ENCODE measurements around the gene FOLR1. TPM values are rescaled to one million over a fixed set of nuclear protein-coding genes. Genes with fewer than 3 reads are reported as not detected.

Gene FOLR1
- total and polyA plus RNA-seq, 9 of the 15 experiments (the other 6 are each of a cell fraction or from before 2014, with no cell fraction given) = 0.22 to 2.3 (median 1.0) TPM

DNA sequence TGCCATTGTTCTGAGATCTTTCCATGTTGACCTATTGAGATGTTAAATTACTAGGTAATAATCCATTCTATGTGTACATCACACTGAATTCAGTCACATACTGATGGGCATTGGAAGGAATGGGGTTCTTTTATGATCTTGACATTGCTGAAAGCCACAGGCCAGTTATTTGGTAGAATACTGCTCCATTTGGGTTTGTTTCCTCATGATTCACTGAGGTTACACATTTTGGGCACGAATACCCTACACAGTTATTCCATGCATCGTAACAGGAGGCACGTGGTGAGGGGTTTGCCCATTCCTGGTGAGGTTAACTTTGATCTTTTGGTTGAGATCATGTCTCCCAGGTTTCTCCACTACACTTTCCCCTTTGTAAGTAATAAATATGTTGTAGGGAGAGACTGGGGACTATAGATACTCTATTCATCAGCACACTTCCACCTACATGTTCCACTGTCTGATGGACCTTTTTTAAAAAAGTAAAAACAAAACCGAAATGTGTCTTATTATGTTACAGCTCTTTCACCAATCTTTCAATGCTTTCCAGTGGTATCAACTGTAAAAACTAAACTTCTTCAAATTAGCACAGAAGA lies 12.0 kb upstream of the FOLR1 start:
- 5% methylated on average over 4 of the region's 4 CpGs for WGBS (ENCODE audit: insufficient coverage, low coverage, missing lambda C conversion rate)
- peaks cover 0 to 3% of the 10 kb centered on the region in 2 experiments; a peak in 1 of 5 replicates for H3K4me1 ChIP-seq (replicated peaks in 1 of 2; ENCODE audit: control insufficient read depth in 2 of 2, insufficient read depth in 2 of 2, low read length in 2 of 2)
- no peaks in the 10 kb centered on the region for H3K9me3 ChIP-seq (replicated peaks; ENCODE audit: control insufficient read depth, insufficient read depth, low read depth, low read length)
- in situ Hi-C loops (cut with MboI) (loop anchor here (10.0 kb wide), 1 partner anchor 155 kb away; no protein-coding TSS in a partner anchor), intact Hi-C loops (cut with micrococcal nuclease) (loop anchor here (5.0 kb wide), 2 partner anchors 57 to 252 kb away; partner anchors contain the start of gene CLPB)
- DNase-seq (ENCODE audit: extremely low read depth in 1 of 4, low spot score in 3 of 4) (no peak), ATAC-seq (no peak), FAIRE-seq (no peak)
- ChIA-PET CTCF (ENCODE audit: low intra/inter-chr PET ratio) (no interaction called here), POLR2A (interaction anchor here (1.0 kb wide), 1 partner anchor 188 kb away, joined by 3 read pairs; no protein-coding TSS in a partner anchor)
- H3K27ac ChIP-seq (ENCODE audit: extremely low read depth, low read depth, low read length) = no peak overlapping the region
- H3K9ac ChIP-seq (ENCODE audit: insufficient read depth in 1 of 2, low read depth in 2 of 2, low read length in 2 of 2) = no peak overlapping the region
- no peaks in the 10 kb centered on the region for H4K20me1 ChIP-seq (replicated peaks; ENCODE audit: control insufficient read depth, insufficient read depth, low read length)
- no peaks in the 10 kb centered on the region for H3K9me1 ChIP-seq (ENCODE audit: control insufficient read depth, insufficient read depth, low read length)
- H3K79me2 ChIP-seq (ENCODE audit: control insufficient read depth, insufficient read depth, low read length) = no peaks in the 10 kb centered on the region
- TF ChIP-seq ZNF274 (IDR thresholded peaks at IDR 0.05; ENCODE audit: borderline replicate concordance, low read depth, low read length) = no peak
- no peak for TF ChIP-seq RNF2 (IDR thresholded peaks at IDR 0.05)
- no peak for TF ChIP-seq ESRRB (CRISPR knock-in tag; IDR thresholded peaks at IDR 0.05; ENCODE audit: borderline replicate concordance)
- TF ChIP-seq ETV6 (IDR thresholded peaks at IDR 0.05; ENCODE audit: borderline replicate concordance in 1 of 2, low read depth in 2 of 2, low read length in 1 of 2) = no peak
- TF ChIP-seq ETV6 (CRISPR knock-in tag; IDR thresholded peaks at IDR 0.05; ENCODE audit: borderline replicate concordance) = no peak
- TF ChIP-seq ZNF41 (CRISPR knock-in tag; conservative IDR thresholded peaks at IDR 0.05) = no peak
- TF ChIP-seq ZNF133 (CRISPR knock-in tag; IDR thresholded peaks at IDR 0.05) = no peak
- TF ChIP-seq HOXB6 (CRISPR knock-in tag; IDR thresholded peaks at IDR 0.05; ENCODE audit: borderline replicate concordance) = no peak
- no peak for TF ChIP-seq SMARCB1 (IDR thresholded peaks at IDR 0.05; ENCODE audit: insufficient read length, low read depth)
- TF ChIP-seq SIX5 (IDR thresholded peaks at IDR 0.05; ENCODE audit: borderline replicate concordance in 1 of 2, insufficient read depth in 1 of 2, low read depth in 1 of 2, low read length in 2 of 2) = no peak
- TF ChIP-seq TCF7L2 (IDR thresholded peaks at IDR 0.05; ENCODE audit: low read depth, low read length) = no peak
- TF ChIP-seq DNMT1 (IDR thresholded peaks at IDR 0.05) = no peak
- TF ChIP-seq KLF13 (tag; IDR thresholded peaks at IDR 0.05; ENCODE audit: borderline replicate concordance, low read depth) = no peak
- TF ChIP-seq PURB (CRISPR knock-in tag; IDR thresholded peaks at IDR 0.05; ENCODE audit: low read depth) = no peak
- no peak for TF ChIP-seq ETV1 (tag; conservative IDR thresholded peaks at IDR 0.05; ENCODE audit: low read depth)
- TF ChIP-seq RBM15 (IDR thresholded peaks at IDR 0.05; ENCODE audit: insufficient read depth, low read length) = no peak
- TF ChIP-seq SMARCA5 (IDR thresholded peaks at IDR 0.05) = no peak
- TF ChIP-seq FOXM1 (IDR thresholded peaks at IDR 0.05; ENCODE audit: low read depth) = no peak
- no peak for TF ChIP-seq FOXM1 (CRISPR knock-in tag; IDR thresholded peaks at IDR 0.05; ENCODE audit: low read depth)
- no peak for TF ChIP-seq MYNN (IDR thresholded peaks at IDR 0.05)
- no peak for TF ChIP-seq MYNN (CRISPR knock-in tag; IDR thresholded peaks at IDR 0.05)
- H3K27me3 ChIP-seq (ENCODE audit: control insufficient read depth in 2 of 2, insufficient read depth in 2 of 2, low read length in 2 of 2) = peaks cover 4 to 7% of the 10 kb centered on the region in 2 experiments; a peak in 2 of 5 replicates
- H3K4me3 ChIP-seq = no peak overlapping the region
- no TSS peak for BruUV-seq (replicated peaks)
- no peaks in the 10 kb centered on the region for H3K36me3 ChIP-seq (ENCODE audit: control insufficient read depth, insufficient read depth, low read length)
- no peak overlapping the region for H3K4me2 ChIP-seq (ENCODE audit: insufficient read depth, low read length)
- no peak overlapping the region for H2AFZ ChIP-seq (ENCODE audit: low read depth, low read length)

Data from K562 (cell line).